Pancreas (tissue), 10 donors: ENCODE data around the gene PHETA1. TPM values are rescaled to one million over a fixed set of nuclear protein-coding genes. Genes with fewer than 3 reads are reported as not detected.

Experiments
- ATAC-seq, 4 donors: fragments of 200-7000 bp; cut with Tn5 transposase; one replicate each; pipeline versions ENCODE4 v1.8.0 to v1.9.1; 2020; ENCODE audit warnings: mild to moderate bottlenecking in 4 of 4, moderate library complexity in 4 of 4
- DNase-seq, 6 donors: peaks; one replicate each; pipeline ENCODE4 v3.0.0-alpha.2; 2020
- FAIRE-seq: peaks from 2 replicates; lab custom pipeline; 2012; peaks lifted over from hg19 to GRCh38; lab: Jason Lieb, UNC
- H3K27ac ChIP-seq, 4 donors: fragments of 200-600 bp; sonication (generic); 1 replicate in 3 of 4; 2 replicates in 1 of 4; pipeline versions ENCODE4 v1.5.0 to v1.8.0; 2020
- H3K27me3 ChIP-seq, 4 donors: fragments of 200-600 bp; one replicate each; pipeline ENCODE4 v1.8.0; 2021
- H3K36me3 ChIP-seq, 3 donors: fragments of 200-600 bp; sonication (generic) in 1 of 3; one replicate each; pipeline versions ENCODE4 v1.5.0 to v1.8.0; 2020 to 2021
- H3K4me1 ChIP-seq, 3 donors: fragments of 200-600 bp; one replicate each; pipeline ENCODE4 v1.8.0; 2021
- H3K4me3 ChIP-seq, 4 donors: fragments of 200-600 bp; sonication (generic) in 2 of 4; one replicate each; pipeline versions ENCODE4 v1.5.0 to v1.8.0; 2020 to 2021
- H3K9me3 ChIP-seq, 4 donors: fragments of 200-600 bp; one replicate each; pipeline ENCODE4 v1.8.0; 2021
- WGBS, 2 donors: extraction: QIAGEN DNeasy Blood & Tissue Kit; methylation state at CpG; one replicate each; pipeline ENCODE4 v1.1.7; 2013; 5-methylcytosine and 5-hydroxymethylcytosine counted together
- intact Hi-C, 3 donors: fragments of 100-400 bp; cut with DNase I; formaldehyde crosslinking; loops; one replicate each; pipeline versions ENCODE4 v1.11.1 to v1.14.2; 2022
- polyA plus RNA-seq, 2 donors: library from polyadenylated mRNA; stranded (reverse); fragments of 200-250 nt; gene quantifications; one replicate each; pipeline ENCODE4 v1.2.3, GENCODE V29; 2013
- total RNA-seq, 6 donors: library from RNA; stranded (reverse); fragmentation: NEBNext Ultra II Directional in 4 of 6; extraction: Animal tissue kit (Norgen Biotek cat#: 25700) in 4 of 6; gene quantifications; one replicate each; pipeline versions ENCODE4 v1.2.1 to v1.2.4, GENCODE V29; 2021 to 2023
- TF ChIP-seq, protein P1 (sequence below), 4 donors: fragments of 200-600 bp; sonication (generic) in 3 of 4; IDR thresholded peaks; one replicate each; pipeline versions ENCODE4 v1.5.0 to v1.8.0; 2021; ENCODE audit warnings: antibody characterized with exemption in 4 of 4
- donor health status: healthy with polysubstance abuse.
- donor health status: DM: no; HTN: no; CAD: no; lungs with moderate emphysema.
- donor health status: DM: no; HTN: no; CAD: no.
- donor health status: control.
- donor health status: control.
- donor health status: Bipolar disorder and iron deficiency.
- donor health status: DM: yes; HTN: yes; CAD: no.
- donor health status: DM: no; HTN: no; CAD: no.
- donor health status: DM: no; HTN: no; CAD: no.
- donor health status: DM: yes; HTN: yes; CAD: no.

PHETA1 gene
- total and polyA plus RNA-seq, 8 donors: 11.2 to 25.3 (median 18.6) TPM

DNA sequence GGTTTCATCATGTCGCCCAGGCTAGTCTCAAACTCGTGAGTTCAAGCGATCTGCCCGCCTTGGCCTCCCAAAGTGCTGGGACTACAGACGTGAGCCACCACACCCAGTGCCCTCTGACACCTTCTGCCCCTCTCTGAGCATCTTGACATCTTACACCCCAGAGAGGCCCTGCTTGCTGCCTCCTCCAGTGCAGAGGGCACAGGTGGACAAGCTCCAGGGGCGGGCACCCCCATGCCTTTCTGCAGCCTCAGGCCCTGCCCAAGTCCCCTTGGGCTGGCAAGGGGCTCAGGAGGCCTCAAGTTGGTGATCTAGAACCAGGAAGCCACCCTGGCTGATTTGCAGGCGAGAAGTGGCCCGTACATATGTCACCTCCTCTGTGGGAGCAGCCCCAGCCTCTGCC lies 25.6 kb upstream of the PHETA1 start:
- Histone ChIP-seq H3K4me3 (no peak overlapping the region), H3K36me3 (no peaks in the 10 kb centered on the region), H3K27ac (no peak overlapping the region), H3K27me3 (no peaks in the 10 kb centered on the region), H3K4me1 (peaks cover 0 to 3% (median 0%) of the 10 kb centered on the region in 3 donors), H3K9me3 (no peaks in the 10 kb centered on the region)
- ATAC-seq (no peak), FAIRE-seq (no peak), DNase-seq (no peak)
- 88 to 89% methylated on average over 2 to 8 of the region's 8 CpGs for WGBS, 2 donors
- intact Hi-C loops: loop anchor here in 1 of 3 donors (10.0 kb wide), 1 partner anchor 140 kb away; no protein-coding TSS in a partner anchor
- TF ChIP-seq, protein P1, sequence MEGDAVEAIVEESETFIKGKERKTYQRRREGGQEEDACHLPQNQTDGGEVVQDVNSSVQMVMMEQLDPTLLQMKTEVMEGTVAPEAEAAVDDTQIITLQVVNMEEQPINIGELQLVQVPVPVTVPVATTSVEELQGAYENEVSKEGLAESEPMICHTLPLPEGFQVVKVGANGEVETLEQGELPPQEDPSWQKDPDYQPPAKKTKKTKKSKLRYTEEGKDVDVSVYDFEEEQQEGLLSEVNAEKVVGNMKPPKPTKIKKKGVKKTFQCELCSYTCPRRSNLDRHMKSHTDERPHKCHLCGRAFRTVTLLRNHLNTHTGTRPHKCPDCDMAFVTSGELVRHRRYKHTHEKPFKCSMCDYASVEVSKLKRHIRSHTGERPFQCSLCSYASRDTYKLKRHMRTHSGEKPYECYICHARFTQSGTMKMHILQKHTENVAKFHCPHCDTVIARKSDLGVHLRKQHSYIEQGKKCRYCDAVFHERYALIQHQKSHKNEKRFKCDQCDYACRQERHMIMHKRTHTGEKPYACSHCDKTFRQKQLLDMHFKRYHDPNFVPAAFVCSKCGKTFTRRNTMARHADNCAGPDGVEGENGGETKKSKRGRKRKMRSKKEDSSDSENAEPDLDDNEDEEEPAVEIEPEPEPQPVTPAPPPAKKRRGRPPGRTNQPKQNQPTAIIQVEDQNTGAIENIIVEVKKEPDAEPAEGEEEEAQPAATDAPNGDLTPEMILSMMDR (IDR thresholded peaks at IDR 0.05): no peak

DNA sequence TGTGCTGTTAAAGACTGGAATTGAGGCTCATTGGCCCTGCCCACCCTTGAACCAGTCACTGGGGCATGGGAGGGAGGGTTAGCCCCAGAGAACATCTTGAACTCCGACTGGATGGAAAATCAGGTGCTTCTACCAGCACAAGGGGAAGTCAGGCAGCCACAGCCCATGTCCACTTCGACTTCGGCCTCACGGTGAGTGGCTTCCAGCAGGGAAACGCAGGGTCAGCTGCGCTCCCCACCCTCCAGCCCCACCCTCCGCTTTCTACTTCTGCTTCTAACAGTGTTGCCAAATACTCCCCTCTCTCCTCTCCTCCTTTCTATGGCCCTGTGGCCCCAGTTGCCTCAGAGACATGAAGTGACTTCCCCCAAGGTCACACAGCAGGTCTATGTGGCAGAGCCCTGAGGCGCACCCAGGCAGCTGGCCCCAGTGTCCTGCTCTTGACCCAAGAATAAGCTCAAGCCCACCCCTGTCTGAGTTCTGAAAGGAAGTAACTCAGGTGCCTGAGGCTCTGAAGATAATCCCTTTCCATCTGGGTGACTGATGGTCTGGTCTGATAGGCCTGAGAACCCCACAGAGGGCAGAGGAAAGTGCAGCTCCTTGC lies 24.9 kb upstream of the PHETA1 start:
- intact Hi-C loops: loop anchor here in 1 of 3 donors (10.0 kb wide), 1 partner anchor 141 kb away; no protein-coding TSS in a partner anchor
- 83 to 91% methylated on average over 8 of the region's 8 CpGs for WGBS, 2 donors
- no peak overlapping the region for H3K4me3 ChIP-seq
- H3K9me3 ChIP-seq: no peaks in the 10 kb centered on the region
- no peak overlapping the region for H3K27ac ChIP-seq
- H3K27me3 ChIP-seq: no peaks in the 10 kb centered on the region
- no peaks in the 10 kb centered on the region for H3K36me3 ChIP-seq
- H3K4me1 ChIP-seq: peaks cover 0 to 3% (median 0%) of the 10 kb centered on the region in 3 donors
- no peak for DNase-seq
- TF ChIP-seq, protein P1 (IDR thresholded peaks at IDR 0.05): no peak
- peak in 1 of 4 donors; percentile 32 for ATAC-seq
- FAIRE-seq: no peak

DNA sequence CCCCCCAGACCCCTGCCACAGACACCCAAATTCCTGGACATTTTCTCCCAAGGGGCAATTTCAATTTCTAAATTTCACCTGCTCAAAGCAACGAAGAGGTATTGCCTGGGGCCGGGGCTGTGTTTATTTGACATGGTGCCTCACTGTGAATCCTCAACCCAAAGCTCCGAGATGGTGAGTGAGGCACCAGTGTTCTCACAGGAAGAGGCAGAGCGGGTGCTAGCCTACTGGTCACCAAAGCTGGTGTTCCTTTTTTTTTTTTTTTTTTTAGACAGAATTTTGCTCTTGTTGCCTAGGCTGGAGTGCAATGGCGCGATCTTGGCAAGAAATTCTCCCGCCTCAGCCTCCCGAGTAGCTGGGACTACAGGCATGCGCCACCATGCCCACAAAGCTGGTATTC lies 22.0 kb upstream of the PHETA1 start:
- 89 to 92% methylated on average over 9 of the region's 9 CpGs for WGBS, 2 donors
- no peak for DNase-seq

DNA sequence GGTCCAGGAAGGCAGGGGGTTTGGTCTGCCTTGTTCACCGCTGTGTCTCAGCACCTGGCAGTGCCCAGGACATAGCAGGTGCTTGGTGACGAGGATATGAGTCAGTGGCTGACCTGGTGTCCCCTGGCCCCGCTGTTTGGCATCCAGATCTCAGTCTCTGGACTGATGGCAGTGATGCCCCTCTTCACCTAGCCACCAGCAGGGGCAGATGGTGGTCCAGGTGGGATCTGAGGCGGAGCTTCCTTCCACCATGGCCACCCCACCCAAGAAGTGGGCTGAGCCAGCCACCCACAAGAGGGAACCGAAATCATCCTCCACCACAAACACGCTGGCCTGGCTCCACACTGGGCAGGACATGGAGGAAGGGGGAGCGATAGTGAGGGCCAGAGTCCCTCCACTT lies 20.7 kb upstream of the PHETA1 start:
- WGBS, 2 donors: 73 to 89% methylated on average over 7 of the region's 7 CpGs
- peak in 1 of 4 donors; percentile 29 for ATAC-seq
- H3K9me3 ChIP-seq: no peaks in the 10 kb centered on the region

More for the DNA sequence above, 22.0 kb upstream of the PHETA1 start:
- Histone ChIP-seq H3K36me3 (no peaks in the 10 kb centered on the region), H3K9me3 (no peaks in the 10 kb centered on the region), H3K4me1 (no peaks in the 10 kb centered on the region), H3K27me3 (no peaks in the 10 kb centered on the region), H3K4me3 (no peak overlapping the region), H3K27ac (no peak overlapping the region)
- no peak for FAIRE-seq
- no peak for ATAC-seq
- TF ChIP-seq, protein P1 (IDR thresholded peaks at IDR 0.05): no peak
- intact Hi-C loops: loop anchor here in 1 of 3 donors (10.0 kb wide), 1 partner anchor 144 kb away; no protein-coding TSS in a partner anchor

More for the DNA sequence above, 20.7 kb upstream of the PHETA1 start:
- Histone ChIP-seq H3K4me3 (no peak overlapping the region), H3K4me1 (no peaks in the 10 kb centered on the region), H3K27ac (no peak overlapping the region), H3K27me3 (no peaks in the 10 kb centered on the region), H3K36me3 (no peaks in the 10 kb centered on the region)
- DNase-seq (no peak), FAIRE-seq (no peak)
- intact Hi-C loops: loop anchor here in 1 of 3 donors (10.0 kb wide), 1 partner anchor 145 kb away; no protein-coding TSS in a partner anchor
- TF ChIP-seq, protein P1 (IDR thresholded peaks at IDR 0.05): no peak
